ENCODE measurements around the gene FKBP1A.
"Not testable (repeated sequence)": the region's sequence is repeated elsewhere in the genome, so short reads cannot be mapped to it uniquely, and the experiment has no call there.

Gene FKBP1A

GRCh38 chr20:1403624-1404023, 10.8 kb upstream of the FKBP1A start:
- in situ Hi-C loops (cut with HindIII; ENCODE audit: low pct_unique_long_range_greater_than_20kb, low sequenced_read_pairs), result no loop called here
- DNase-seq (ENCODE audit: low read depth in 1 of 2, low spot score in 1 of 2), result no peak
- TF ChIP-seq JUND (IDR thresholded peaks at IDR 0.05; ENCODE audit: low read depth), result no peak

GRCh38 chr20:1402149-1402548, 9.3 kb upstream of the FKBP1A start:
- no peak for TF ChIP-seq JUND (IDR thresholded peaks at IDR 0.05; ENCODE audit: low read depth)
- in situ Hi-C loops (cut with HindIII; ENCODE audit: low pct_unique_long_range_greater_than_20kb, low sequenced_read_pairs), result no loop called here
- DNase-seq (ENCODE audit: low read depth in 1 of 2, low spot score in 1 of 2), result no peak

GRCh38 chr20:1401451-1401907, 8.6 kb upstream of the FKBP1A start:
- DNase-seq (ENCODE audit: low read depth in 1 of 2, low spot score in 1 of 2), result no peak
- in situ Hi-C loops (cut with HindIII; ENCODE audit: low pct_unique_long_range_greater_than_20kb, low sequenced_read_pairs), result no loop called here
- no peak for TF ChIP-seq JUND (IDR thresholded peaks at IDR 0.05; ENCODE audit: low read depth)

- DNase-seq (ENCODE audit: low read depth in 1 of 2, low spot score in 1 of 2), result peak in 1 of 2 experiments; percentile 74
- in situ Hi-C loops (cut with HindIII; ENCODE audit: low pct_unique_long_range_greater_than_20kb, low sequenced_read_pairs), result not testable (repeated sequence)
These were observed 7.0 kb upstream of the FKBP1A start for GRCh38 chr20:1399678-1400366.

GRCh38 chr20:1398185-1398584, 5.3 kb upstream of the FKBP1A start:
- DNase-seq (ENCODE audit: low read depth in 1 of 2, low spot score in 1 of 2); in situ Hi-C loops (cut with HindIII; ENCODE audit: low pct_unique_long_range_greater_than_20kb, low sequenced_read_pairs): not testable (repeated sequence)

- no peak for DNase-seq (ENCODE audit: low read depth in 1 of 2, low spot score in 1 of 2)
- in situ Hi-C loops (cut with HindIII; ENCODE audit: low pct_unique_long_range_greater_than_20kb, low sequenced_read_pairs), result no loop called here
- no peak for TF ChIP-seq JUND (IDR thresholded peaks at IDR 0.05; ENCODE audit: low read depth)
These were observed 4.9 kb upstream of the FKBP1A start for GRCh38 chr20:1397710-1398109.

GRCh38 chr20:1396702-1397101, 3.8 kb upstream of the FKBP1A start:
- in situ Hi-C loops (cut with HindIII; ENCODE audit: low pct_unique_long_range_greater_than_20kb, low sequenced_read_pairs), result no loop called here
- no peak for DNase-seq (ENCODE audit: low read depth in 1 of 2, low spot score in 1 of 2)
- TF ChIP-seq JUND (IDR thresholded peaks at IDR 0.05; ENCODE audit: low read depth), result no peak

GRCh38 chr20:1396264-1396663, 3.4 kb upstream of the FKBP1A start:
- no peak for TF ChIP-seq JUND (IDR thresholded peaks at IDR 0.05; ENCODE audit: low read depth)
- DNase-seq (ENCODE audit: low read depth in 1 of 2, low spot score in 1 of 2), result no peak
- in situ Hi-C loops (cut with HindIII; ENCODE audit: low pct_unique_long_range_greater_than_20kb, low sequenced_read_pairs), result no loop called here

GRCh38 chr20:1394686-1395085, 1.8 kb upstream of the FKBP1A start:
- DNase-seq (ENCODE audit: low read depth in 1 of 2, low spot score in 1 of 2), result no peak
- in situ Hi-C loops (cut with HindIII; ENCODE audit: low pct_unique_long_range_greater_than_20kb, low sequenced_read_pairs), result no loop called here
- TF ChIP-seq JUND (IDR thresholded peaks at IDR 0.05; ENCODE audit: low read depth), result no peak

- TF ChIP-seq JUND (IDR thresholded peaks at IDR 0.05; ENCODE audit: low read depth), result no peak
- no peak for DNase-seq (ENCODE audit: low read depth in 1 of 2, low spot score in 1 of 2)
- in situ Hi-C loops (cut with HindIII; ENCODE audit: low pct_unique_long_range_greater_than_20kb, low sequenced_read_pairs), result no loop called here
These were observed 641 bp upstream of the FKBP1A start for GRCh38 chr20:1393507-1393882.

- in situ Hi-C loops (cut with HindIII; ENCODE audit: low pct_unique_long_range_greater_than_20kb, low sequenced_read_pairs), result no loop called here
- TF ChIP-seq JUND (IDR thresholded peaks at IDR 0.05; ENCODE audit: low read depth), result no peak
- no peak for DNase-seq (ENCODE audit: low read depth in 1 of 2, low spot score in 1 of 2)
These were observed 486 bp downstream of the FKBP1A start for GRCh38 chr20:1392443-1392692.

- TF ChIP-seq JUND (IDR thresholded peaks at IDR 0.05; ENCODE audit: low read depth), result no peak
- in situ Hi-C loops (cut with HindIII; ENCODE audit: low pct_unique_long_range_greater_than_20kb, low sequenced_read_pairs), result no loop called here
- DNase-seq (ENCODE audit: low read depth in 1 of 2, low spot score in 1 of 2), result no peak
These were observed 1.0 kb downstream of the FKBP1A start for GRCh38 chr20:1391640-1392442.

GRCh38 chr20:1390581-1391403, 2.1 kb downstream of the FKBP1A start:
- no peak for TF ChIP-seq JUND (IDR thresholded peaks at IDR 0.05; ENCODE audit: low read depth)
- no peak for DNase-seq (ENCODE audit: low read depth in 1 of 2, low spot score in 1 of 2)

More at GRCh38 chr20:1390581-1391403, 2.1 kb downstream of the FKBP1A start:
- in situ Hi-C loops (cut with HindIII; ENCODE audit: low pct_unique_long_range_greater_than_20kb, low sequenced_read_pairs), result no loop called here
